HUES6 (cell line): ENCODE results near the gene CACHD1.

ENCODE experiments used
- H3K27ac ChIP-seq: 2 replicates; pipeline ENCODE4 v1.7.0; 2013; ENCODE audit warnings: low read depth, mild to moderate bottlenecking, low read length, inconsistent platforms
- H3K27me3 ChIP-seq: 2 replicates; pipeline ENCODE4 v1.6.1; 2013; ENCODE audit warnings: low read length; ENCODE audit not compliant: control insufficient read depth, insufficient read depth
- H3K36me3 ChIP-seq: 2 replicates; pipeline ENCODE4 v1.6.1; 2013; ENCODE audit warnings: low read length; ENCODE audit not compliant: control insufficient read depth, insufficient read depth
- H3K4me1 ChIP-seq: 2 replicates; pipeline ENCODE4 v1.6.1; 2013; ENCODE audit warnings: low read length; ENCODE audit not compliant: control insufficient read depth, insufficient read depth
- H3K4me3 ChIP-seq: 2 replicates; pipeline ENCODE4 v1.5.1; 2013; ENCODE audit warnings: low read depth, low read length
- H3K9ac ChIP-seq: one replicate; pipeline ENCODE4 v1.6.1; 2013; ENCODE audit warnings: mild to moderate bottlenecking, low read length
- H3K9me3 ChIP-seq: 2 replicates; pipeline ENCODE4 v1.6.1; 2013; ENCODE audit warnings: low read depth, low read length; ENCODE audit not compliant: control insufficient read depth, insufficient read depth

Gene CACHD1

DNA sequence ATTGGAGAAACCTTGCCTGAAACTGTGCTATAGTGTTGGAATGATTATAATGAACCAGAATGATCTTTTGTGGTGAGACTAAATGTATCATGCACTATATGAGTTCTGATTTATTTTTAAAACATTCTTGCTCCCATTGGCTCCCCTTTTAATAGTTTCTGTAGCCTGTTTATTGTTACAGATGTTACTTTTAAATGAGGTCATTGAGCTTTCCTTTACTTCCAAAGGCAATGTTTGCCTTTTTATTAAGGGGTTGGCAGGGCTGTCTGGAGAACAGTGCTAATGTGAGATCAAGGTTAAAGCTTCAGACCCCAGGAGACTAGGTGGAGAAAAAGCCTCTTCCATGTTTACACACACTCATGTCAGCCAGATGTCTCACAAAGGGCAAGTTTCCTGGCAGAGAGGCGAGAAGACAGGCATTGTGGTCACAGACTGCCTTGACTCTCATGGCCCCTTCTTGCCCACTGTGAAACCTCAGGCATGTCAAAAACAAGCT, 154.3 kb downstream of the CACHD1 start:
- Histone ChIP-seq H3K36me3 (peaks cover 18% of the 10 kb centered on the region), H3K4me3 (no peak overlapping the region), H3K9me3 (no peaks in the 10 kb centered on the region), H3K27ac (no peak overlapping the region), H3K4me1 (no peaks in the 10 kb centered on the region; the same call in 1 of the 2 replicates), H3K9ac (no peak overlapping the region), H3K27me3 (no peaks in the 10 kb centered on the region)

DNA sequence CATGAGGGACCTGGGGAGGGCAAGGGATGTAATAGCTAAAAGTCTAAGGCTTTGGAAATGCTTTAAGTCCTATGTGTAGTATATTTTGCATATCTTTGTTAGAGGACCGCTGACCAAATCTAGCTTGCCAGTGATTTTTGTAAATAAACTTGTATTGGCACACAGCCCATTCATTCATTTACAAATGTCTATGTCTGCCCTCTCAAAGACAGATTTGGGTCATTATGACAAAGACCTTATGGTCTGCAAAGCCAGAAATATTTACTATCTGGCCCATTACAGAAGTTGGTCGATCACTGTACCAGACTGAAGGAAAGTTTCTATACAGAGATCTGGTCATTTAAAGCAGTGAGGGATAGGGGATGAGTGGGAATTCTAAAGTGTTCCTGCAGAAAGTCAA, 154.9 kb downstream of the CACHD1 start:
- no peaks in the 10 kb centered on the region; the same call in 1 of the 2 replicates for H3K4me1 ChIP-seq
- H3K9me3 ChIP-seq, result no peaks in the 10 kb centered on the region
- no peaks in the 10 kb centered on the region for H3K27me3 ChIP-seq
- H3K27ac ChIP-seq, result no peak overlapping the region
- no peak overlapping the region for H3K9ac ChIP-seq
- no peak overlapping the region for H3K4me3 ChIP-seq
- peaks cover 23% of the 10 kb centered on the region for H3K36me3 ChIP-seq

GRCh38 chr1:64630611-64631010, 160.7 kb downstream of the CACHD1 start:
- Histone ChIP-seq H3K27ac (no peak overlapping the region), H3K9me3 (no peaks in the 10 kb centered on the region), H3K4me3 (no peak overlapping the region), H3K4me1 (no peaks in the 10 kb centered on the region), H3K9ac (no peak overlapping the region), H3K36me3 (peaks cover 48% of the 10 kb centered on the region), H3K27me3 (no peaks in the 10 kb centered on the region)

GRCh38 chr1:64631346-64632034, 161.6 kb downstream of the CACHD1 start:
- Histone ChIP-seq H3K27me3 (no peaks in the 10 kb centered on the region), H3K4me3 (no peak overlapping the region), H3K9me3 (no peaks in the 10 kb centered on the region), H3K9ac (no peak overlapping the region), H3K36me3 (peaks cover 56% of the 10 kb centered on the region), H3K27ac (no peak overlapping the region), H3K4me1 (no peaks in the 10 kb centered on the region)

GRCh38 chr1:64632936-64633335, 163.0 kb downstream of the CACHD1 start:
- H3K27me3 ChIP-seq, result no peaks in the 10 kb centered on the region
- peaks cover 70% of the 10 kb centered on the region for H3K36me3 ChIP-seq
- H3K4me3 ChIP-seq, result no peak overlapping the region
- H3K4me1 ChIP-seq, result no peaks in the 10 kb centered on the region
- H3K9me3 ChIP-seq, result no peaks in the 10 kb centered on the region
- no peak overlapping the region for H3K9ac ChIP-seq
- no peak overlapping the region for H3K27ac ChIP-seq

- no peaks in the 10 kb centered on the region for H3K9me3 ChIP-seq
- no peak overlapping the region for H3K4me3 ChIP-seq
- H3K4me1 ChIP-seq, result peaks cover 17% of the 10 kb centered on the region
- H3K27ac ChIP-seq, result no peak overlapping the region
- no peaks in the 10 kb centered on the region for H3K27me3 ChIP-seq
- peaks cover 79% of the 10 kb centered on the region for H3K36me3 ChIP-seq
- H3K9ac ChIP-seq, result no peak overlapping the region
Measured at GRCh38 chr1:64645735-64646134, 175.8 kb downstream of the CACHD1 start.

DNA sequence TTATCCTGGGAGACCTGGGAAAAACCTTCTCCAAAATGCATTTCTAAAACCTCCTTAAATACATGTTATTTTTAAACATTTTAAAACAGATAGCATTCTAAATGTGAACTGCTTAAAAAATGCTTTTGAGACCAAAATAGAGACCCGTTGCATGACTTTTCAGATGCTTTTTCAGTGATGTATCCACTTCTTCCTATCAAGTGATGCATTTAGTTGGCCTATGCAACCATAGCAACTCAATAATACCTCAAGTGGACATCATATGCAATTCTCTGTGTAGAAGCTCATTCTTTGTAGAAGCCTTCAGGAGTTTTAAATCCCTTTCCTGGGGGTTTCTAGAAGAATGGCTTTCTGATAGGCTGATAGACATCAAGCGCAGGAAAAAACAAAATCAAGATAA, 180.5 kb downstream of the CACHD1 start:
- Histone ChIP-seq H3K9ac (no peak overlapping the region), H3K4me1 (no peaks in the 10 kb centered on the region), H3K36me3 (peaks cover 86% of the 10 kb centered on the region), H3K27ac (no peak overlapping the region), H3K9me3 (no peaks in the 10 kb centered on the region), H3K27me3 (no peaks in the 10 kb centered on the region), H3K4me3 (no peak overlapping the region)

DNA sequence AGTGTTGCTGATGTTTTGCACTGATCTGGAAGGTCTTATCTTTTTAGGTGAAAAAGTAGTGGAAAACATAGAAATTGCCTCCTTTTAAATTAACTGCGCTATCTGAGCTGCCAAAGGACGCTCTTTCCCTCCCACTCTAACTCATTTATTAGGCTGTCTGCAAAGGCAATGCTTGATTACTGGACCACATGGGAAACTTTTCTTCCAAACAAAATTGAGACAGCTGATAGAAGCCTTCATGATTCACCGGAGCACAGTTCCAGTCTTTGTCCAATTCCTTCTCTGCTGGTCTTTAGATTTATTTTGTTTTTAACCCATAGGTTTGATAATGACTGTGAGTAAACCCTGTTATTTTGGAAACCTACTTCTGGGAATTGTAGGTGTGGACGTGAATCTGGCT, 181.9 kb downstream of the CACHD1 start:
- Histone ChIP-seq H3K9me3 (no peaks in the 10 kb centered on the region), H3K27me3 (no peaks in the 10 kb centered on the region), H3K4me3 (no peak overlapping the region), H3K9ac (no peak overlapping the region), H3K27ac (no peak overlapping the region), H3K4me1 (no peaks in the 10 kb centered on the region), H3K36me3 (peaks cover 85% of the 10 kb centered on the region)

GRCh38 chr1:64653466-64653865, 183.5 kb downstream of the CACHD1 start:
- Histone ChIP-seq H3K9me3 (no peaks in the 10 kb centered on the region), H3K4me1 (no peaks in the 10 kb centered on the region), H3K27me3 (no peaks in the 10 kb centered on the region), H3K9ac (no peak overlapping the region), H3K36me3 (peaks cover 89% of the 10 kb centered on the region), H3K4me3 (no peak overlapping the region), H3K27ac (no peak overlapping the region)

DNA sequence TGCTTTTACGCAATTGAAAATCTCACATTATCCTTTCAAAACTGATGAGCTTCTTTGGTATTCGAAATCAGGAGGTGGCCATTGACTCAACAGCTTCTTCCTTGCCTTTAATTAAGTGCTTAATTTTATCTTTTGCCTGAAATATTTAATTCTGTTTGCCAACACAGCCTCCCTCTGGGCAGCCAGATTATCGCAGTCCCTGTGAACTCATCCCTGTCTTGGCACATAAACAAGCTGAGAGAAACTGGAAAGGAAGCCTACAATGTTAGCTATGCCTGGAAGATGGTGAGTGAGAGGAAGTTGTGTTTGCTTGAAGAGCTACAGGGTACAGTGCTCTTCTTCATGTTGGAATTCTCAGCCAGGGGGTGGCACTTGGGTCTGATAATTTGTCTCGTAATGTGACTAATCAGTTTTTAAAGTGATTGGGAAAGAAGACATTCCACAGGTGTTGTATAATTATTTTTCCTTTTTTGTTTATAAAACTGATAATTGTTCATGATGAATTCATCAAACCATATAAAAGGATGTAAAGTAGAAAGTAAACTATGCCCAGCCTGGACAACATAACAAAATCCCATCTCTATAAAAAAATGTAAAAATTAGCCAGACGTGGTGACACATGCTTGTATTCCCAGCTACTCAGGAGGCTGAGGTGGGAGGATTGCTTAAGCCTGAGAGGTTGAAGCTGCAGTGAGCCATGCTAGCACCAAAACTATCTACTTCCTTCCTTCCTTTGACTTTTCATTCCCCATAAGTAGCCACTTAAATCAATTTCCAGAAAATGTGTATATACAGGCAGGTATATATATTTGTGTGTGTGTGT, 184.8 kb downstream of the CACHD1 start:
- H3K27me3 ChIP-seq, result no peaks in the 10 kb centered on the region
- peaks cover 90% of the 10 kb centered on the region for H3K36me3 ChIP-seq
- H3K4me3 ChIP-seq, result no peak overlapping the region
- H3K4me1 ChIP-seq, result no peaks in the 10 kb centered on the region
- no peak overlapping the region for H3K9ac ChIP-seq
- no peak overlapping the region for H3K27ac ChIP-seq
- no peaks in the 10 kb centered on the region for H3K9me3 ChIP-seq

- no peak overlapping the region for H3K9ac ChIP-seq
Measured at GRCh38 chr1:64655861-64656260, 185.9 kb downstream of the CACHD1 start.

More at GRCh38 chr1:64655861-64656260, 185.9 kb downstream of the CACHD1 start:
- peaks cover 90% of the 10 kb centered on the region for H3K36me3 ChIP-seq
- H3K9me3 ChIP-seq, result no peaks in the 10 kb centered on the region
- H3K4me1 ChIP-seq, result no peaks in the 10 kb centered on the region
- no peak overlapping the region for H3K27ac ChIP-seq
- no peak overlapping the region for H3K4me3 ChIP-seq
- no peaks in the 10 kb centered on the region for H3K27me3 ChIP-seq
